COLO668 (cell line): ENCODE measurements around the gene HIGD1B.

Experiments
- DNase-seq: peaks from one replicate; lab custom pipeline; 2025; ENCODE audit not compliant: unreplicated experiment; lab: John Stamatoyannopoulos, UW

Gene HIGD1B

DNA sequence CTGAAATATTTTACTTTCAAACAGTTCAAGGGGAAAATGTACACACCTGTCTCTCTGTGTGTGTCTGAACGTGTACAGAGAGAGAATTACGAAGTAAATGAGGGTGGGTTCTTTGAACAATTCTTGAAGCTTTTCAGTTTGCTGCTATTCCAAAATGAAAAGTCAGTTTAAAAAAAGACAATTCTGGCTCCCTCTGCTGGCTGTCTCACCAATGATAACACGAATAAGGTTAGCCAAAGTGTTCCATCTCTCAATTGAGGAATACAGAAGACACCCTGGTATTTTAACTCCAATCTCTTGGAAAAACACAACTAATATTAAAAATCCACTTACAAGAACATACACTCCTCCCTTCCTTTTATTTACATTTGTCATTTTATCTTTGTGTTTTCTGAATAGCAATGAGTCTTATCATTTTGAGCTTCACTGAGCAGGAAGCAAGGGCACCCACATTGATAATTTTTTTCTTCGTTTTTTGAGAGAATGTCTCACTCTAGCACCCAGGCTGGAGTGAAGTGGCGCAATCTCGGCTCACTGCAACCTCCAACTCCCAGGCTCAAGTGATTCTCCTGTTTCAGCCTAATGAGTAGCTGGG lies 31.0 kb downstream of the HIGD1B start:
- peak; percentile 3 for DNase-seq

DNA sequence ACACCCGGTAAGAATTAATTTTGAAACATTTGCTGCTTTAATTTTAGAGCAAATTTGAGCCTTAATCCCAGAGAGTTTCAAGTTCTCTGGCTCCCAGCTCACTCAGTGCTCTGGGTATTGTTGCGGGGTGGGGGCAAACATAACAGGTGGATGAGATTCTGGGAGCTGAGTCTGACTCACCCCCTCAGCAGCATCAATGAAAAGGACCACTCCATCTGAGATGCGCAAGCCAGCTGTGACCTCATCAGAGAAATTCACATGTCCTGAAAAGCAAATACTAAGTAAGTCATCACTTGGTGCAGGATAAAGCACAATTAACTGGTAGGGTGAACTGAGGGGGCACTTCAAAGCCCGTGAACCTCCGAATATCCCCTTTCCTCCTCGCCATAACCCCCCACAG lies 31.7 kb downstream of the HIGD1B start:
- no peak for DNase-seq

DNA sequence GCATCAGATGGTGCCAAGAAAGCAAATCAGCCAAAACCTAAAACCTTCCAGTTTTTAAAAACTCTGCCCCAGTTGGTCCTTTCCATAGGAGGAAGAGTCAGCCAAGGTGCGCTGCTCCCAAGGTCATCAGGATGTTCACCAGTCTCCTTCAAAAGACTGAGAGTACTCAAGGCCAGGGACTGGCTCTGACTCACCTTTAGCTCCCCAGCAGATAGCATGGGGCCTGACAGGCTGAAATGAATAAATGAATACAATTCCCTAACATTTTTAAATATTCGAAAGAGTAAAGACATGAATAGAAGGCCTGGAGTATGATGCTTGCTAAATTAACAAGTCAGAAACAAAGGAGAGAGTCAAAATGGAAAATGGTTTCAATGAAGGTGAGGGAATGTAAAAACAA lies 32.4 kb downstream of the HIGD1B start:
- DNase-seq: no peak

DNA sequence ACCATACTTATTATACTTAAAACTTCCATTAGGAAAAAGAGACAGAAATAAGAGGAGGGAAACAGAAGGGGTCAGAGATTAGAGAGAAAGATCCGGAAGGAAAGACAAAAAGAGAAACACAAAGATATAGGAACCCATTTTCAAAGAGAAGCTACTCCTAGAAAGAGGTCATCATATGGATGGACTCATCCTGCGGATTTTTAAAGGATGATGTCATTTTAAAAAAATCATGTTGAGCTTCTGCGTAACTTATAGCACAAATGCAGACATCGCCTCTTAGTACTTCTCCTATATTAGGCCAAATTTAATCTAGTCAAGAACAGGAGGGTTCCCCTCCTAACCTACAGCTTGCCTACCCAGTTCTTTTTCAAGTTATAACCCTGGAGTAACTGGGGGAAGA lies 33.5 kb downstream of the HIGD1B start:
- no peak for DNase-seq

DNA sequence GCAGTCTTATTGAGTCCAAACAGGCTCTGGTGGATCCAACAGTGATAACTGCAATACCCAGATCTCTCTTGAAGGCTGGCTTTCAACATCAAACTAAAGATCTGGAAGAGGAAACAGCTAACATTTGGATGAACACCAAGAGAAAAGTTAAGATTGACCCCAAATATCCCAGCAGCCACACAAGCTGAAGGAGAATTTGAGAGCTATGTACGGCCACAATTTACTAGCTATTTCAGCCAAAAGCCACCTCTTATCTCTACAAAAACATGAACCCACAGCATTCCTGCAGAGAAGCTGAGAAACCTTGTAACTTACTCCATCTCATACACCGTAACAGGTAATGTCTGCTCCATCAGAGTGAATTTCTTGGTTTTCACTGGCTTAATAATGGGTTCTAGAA lies 37.3 kb downstream of the HIGD1B start:
- no peak for DNase-seq

DNA sequence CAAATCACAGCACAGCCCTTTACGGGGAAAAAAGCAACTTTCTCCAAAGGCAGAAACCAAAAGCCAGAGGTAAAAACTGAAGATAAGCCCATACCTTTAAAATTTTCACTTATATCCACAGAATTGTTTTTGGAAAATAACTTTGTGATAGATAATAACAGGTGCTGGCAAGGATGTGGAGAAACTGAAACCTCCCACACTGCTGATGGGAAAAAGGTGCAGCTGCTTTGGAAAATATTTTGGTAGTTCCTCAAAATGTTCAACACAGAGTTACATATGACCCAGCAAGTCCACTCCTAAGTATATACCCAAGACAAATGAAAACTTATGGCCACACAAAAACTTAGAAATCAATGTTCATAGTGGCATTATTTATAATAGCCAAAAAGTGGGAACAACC lies 39.3 kb downstream of the HIGD1B start:
- no peak for DNase-seq

DNA sequence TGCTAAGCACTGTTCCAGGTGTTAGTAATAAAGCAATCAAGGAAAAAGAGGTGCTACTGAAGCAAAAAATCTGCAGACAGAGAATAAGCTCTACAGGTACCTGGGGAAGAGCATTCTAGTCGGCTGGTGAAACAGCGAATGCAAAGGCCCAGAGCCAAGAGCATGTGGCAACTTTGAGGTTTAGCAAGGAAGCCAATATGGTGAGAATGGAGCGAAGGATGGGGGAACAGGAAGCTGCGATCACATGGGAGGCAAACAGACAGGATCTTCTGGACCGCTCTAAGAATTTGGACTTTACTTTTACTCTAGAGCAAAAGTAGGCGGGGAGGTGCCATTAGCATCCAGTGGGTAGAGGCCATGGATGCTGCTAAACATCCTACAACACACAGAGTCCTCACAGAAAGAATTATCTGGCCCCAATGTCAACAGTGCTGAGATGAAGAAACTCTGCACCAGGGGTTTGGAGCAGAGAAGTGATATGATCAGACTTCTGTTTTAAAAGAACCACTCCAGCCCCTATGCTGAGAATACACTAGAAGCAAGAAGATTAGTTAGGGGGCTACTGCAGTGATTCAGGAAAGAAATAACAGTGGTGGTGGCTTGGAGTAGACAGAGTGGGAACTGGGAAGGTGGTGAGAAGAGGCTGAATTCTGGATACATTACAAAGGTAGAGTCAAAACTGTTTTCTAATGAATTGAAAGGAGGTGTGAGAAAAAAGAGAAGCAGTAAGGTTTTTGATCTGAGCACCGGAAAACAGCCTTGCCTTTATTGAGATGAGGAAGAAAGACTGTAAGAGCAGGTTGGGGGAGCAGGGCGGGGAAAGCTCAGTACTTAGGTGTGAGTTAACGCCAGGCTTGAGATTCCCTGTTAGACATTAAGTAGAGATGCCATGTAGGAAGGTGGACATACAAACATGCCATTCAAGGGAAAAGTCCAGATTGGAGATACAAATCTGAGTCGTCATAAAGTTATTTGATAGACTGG lies 40.6 kb downstream of the HIGD1B start:
- no peak for DNase-seq

DNA sequence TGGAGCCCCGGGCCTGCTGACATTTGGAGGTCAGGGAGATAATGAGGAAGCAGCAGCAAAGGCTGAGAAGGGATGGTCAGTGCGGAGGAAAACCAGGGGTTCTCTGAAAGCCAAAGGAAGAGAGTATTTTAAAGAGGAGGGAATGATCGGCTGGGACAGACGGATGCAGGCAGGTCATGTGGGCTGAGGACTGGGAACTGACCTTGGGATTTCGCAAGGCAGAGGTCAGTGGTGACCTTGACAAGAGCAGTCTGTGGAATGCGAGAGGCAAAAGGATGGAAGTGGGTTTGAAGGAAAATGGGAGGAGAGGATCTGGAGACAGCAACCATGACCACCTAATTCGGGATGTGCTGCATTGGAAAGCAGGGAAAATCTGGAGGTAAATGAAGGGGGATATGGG lies 41.3 kb downstream of the HIGD1B start:
- DNase-seq: no peak

DNA sequence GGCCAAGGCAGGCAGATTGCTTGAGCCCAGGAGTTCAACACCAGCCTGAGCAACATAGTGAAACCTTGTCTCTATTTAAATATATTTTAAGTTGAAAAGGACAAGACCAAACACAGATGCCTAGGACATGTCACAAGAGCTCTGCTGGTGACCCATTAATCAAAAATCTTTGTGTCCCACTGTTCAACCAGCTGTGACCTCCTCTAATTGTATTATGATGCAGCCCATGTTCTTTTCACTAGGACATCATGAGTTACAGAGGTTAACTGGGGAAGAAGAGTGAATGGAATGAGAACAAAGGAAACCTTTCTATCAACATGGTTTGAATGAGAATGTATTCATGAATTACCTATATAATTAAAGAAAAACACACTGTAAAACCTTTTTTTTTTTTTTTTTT lies 44.6 kb downstream of the HIGD1B start:
- no peak for DNase-seq

DNA sequence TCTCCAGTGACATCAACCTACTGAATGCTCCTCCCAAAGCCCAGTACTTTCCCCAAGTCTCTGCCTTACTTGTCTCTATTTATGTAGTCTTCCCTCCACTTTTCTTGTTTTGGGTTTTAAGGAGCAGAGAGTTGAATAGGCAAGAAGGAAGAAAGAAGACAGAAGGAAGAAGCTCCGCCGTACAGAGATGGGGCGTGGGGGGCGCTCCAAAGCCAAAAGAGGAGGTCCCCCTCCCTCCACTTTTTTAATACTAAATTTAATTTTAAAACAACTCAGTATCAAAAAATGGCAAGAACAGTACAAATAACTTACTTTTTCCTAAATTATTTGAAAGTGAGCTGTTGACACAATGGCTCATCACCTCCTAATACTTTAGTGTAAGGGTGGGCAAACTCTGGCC lies 47.0 kb downstream of the HIGD1B start:
- DNase-seq: no peak

DNA sequence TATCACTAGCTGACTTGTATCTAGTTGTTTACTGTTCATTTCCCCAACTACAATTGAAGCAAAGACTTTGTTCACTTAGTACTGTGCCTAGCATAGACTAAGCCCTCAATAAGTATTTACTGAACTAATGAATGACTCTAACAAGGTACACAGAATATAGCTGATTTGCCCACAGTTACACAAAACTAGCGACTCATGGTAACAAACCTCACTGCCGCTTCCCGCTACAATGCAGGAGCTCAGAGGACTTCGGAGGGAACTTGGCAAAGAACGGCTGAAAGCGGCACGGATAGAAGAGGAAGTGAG lies 51.0 kb downstream of the HIGD1B start:
- DNase-seq: no peak

DNA sequence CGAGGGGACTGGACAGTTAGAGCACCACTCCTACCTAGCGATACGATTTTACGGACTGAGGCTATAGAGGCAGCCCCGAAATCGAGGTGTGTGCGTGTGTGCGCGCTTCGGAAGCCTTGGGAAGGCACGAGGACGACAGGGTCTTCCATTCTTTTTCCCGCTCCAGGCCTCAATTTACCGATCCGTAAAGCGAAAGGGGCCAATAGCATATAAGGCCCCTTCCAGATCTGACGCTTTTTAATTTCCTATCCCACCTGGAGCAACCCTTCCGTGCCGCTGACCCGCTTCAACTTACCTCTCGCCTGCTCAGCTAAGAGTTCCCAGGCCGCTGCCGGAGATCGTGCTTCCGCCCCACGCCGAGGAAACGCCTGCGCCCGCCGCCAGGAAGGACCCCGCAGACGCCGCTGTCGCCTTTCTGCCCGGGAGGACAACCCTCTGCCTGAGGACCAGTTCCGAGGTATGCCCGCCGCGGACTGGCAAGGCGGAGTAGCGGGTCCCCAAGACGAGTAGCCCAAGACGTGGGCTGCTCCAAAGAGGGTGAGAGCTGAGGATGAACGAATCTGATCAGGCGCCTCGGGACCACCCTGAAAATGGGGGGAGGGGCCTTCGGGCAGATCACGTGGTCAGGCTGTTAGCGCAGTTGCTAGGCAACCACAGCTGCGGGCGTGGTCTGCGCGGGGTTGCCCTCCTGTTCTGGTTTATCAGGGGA lies 51.5 kb downstream of the HIGD1B start, which contains the start of gene EFTUD2:
EFTUD2 (minus strand) TSS at position 372 of the 709 bp plus-strand sequence. CDS start 4,924 bp downstream, outside the sequence.
- DNase-seq: peak; percentile 87
